ENCODE measurements around the gene ATL2.

ATL2 gene

GRCh38 chr2:38254796-38255195 is 122.3 kb downstream of the ATL2 start:
- no peak for TF ChIP-seq CTCF (conservative IDR thresholded peaks at IDR 0.05; ENCODE audit: control insufficient read depth, insufficient read depth, low read depth, low read length)
- no peak overlapping the region for H3K4me3 ChIP-seq (ENCODE audit: control insufficient read depth, low read depth, low read length)
- DNase-seq (ENCODE audit: low read depth), result no peak

GRCh38 chr2:38251940-38252339 is 125.1 kb downstream of the ATL2 start:
- TF ChIP-seq CTCF (conservative IDR thresholded peaks at IDR 0.05; ENCODE audit: control insufficient read depth, insufficient read depth, low read depth, low read length), result no peak
- no peak for DNase-seq (ENCODE audit: low read depth)
- H3K4me3 ChIP-seq (ENCODE audit: control insufficient read depth, low read depth, low read length), result no peak overlapping the region

GRCh38 chr2:38248707-38249106 is 128.4 kb downstream of the ATL2 start:
- H3K4me3 ChIP-seq (ENCODE audit: control insufficient read depth, low read depth, low read length), result no peak overlapping the region
- no peak for TF ChIP-seq CTCF (conservative IDR thresholded peaks at IDR 0.05; ENCODE audit: control insufficient read depth, insufficient read depth, low read depth, low read length)
- no peak for DNase-seq (ENCODE audit: low read depth)

- DNase-seq (ENCODE audit: low read depth), result no peak
- H3K4me3 ChIP-seq (ENCODE audit: control insufficient read depth, low read depth, low read length), result no peak overlapping the region
- no peak for TF ChIP-seq CTCF (conservative IDR thresholded peaks at IDR 0.05; ENCODE audit: control insufficient read depth, insufficient read depth, low read depth, low read length)
These were observed 128.8 kb downstream of the ATL2 start for GRCh38 chr2:38248255-38248654.

GRCh38 chr2:38246105-38246504 is 131.0 kb downstream of the ATL2 start:
- no peak for TF ChIP-seq CTCF (conservative IDR thresholded peaks at IDR 0.05; ENCODE audit: control insufficient read depth, insufficient read depth, low read depth, low read length)
- H3K4me3 ChIP-seq (ENCODE audit: control insufficient read depth, low read depth, low read length), result no peak overlapping the region
- DNase-seq (ENCODE audit: low read depth), result no peak

GRCh38 chr2:38245114-38245641 is 131.9 kb downstream of the ATL2 start:
- H3K4me3 ChIP-seq (ENCODE audit: control insufficient read depth, low read depth, low read length), result no peak overlapping the region
- no peak for TF ChIP-seq CTCF (conservative IDR thresholded peaks at IDR 0.05; ENCODE audit: control insufficient read depth, insufficient read depth, low read depth, low read length)
- no peak for DNase-seq (ENCODE audit: low read depth)

- no peak overlapping the region for H3K4me3 ChIP-seq (ENCODE audit: control insufficient read depth, low read depth, low read length)
- TF ChIP-seq CTCF (conservative IDR thresholded peaks at IDR 0.05; ENCODE audit: control insufficient read depth, insufficient read depth, low read depth, low read length), result no peak
- DNase-seq (ENCODE audit: low read depth), result no peak
These were observed 132.8 kb downstream of the ATL2 start for GRCh38 chr2:38244301-38244700.

Measured in fibroblast of mammary gland (primary cell).